HepG2 (cell line): ENCODE data around the gene TRANK1. TPM values are rescaled to one million over a fixed set of nuclear protein-coding genes. Genes with fewer than 3 reads are reported as not detected.

ENCODE experiments used
- ARID2 ChIP-seq: sonication (generic); formaldehyde crosslinking; IDR thresholded peaks from 2 replicates; pipeline ENCODE4 v1.8.1; 2022; ENCODE audit warnings: mild to moderate bottlenecking, missing genetic modification reagents, borderline replicate concordance
- CHD2 ChIP-seq: IDR thresholded peaks from 2 replicates; pipeline ENCODE4 v1.6.1; 2011; ENCODE audit warnings: low read depth, low read length, improper control_type of control experiment
- KMT2B ChIP-seq: IDR thresholded peaks from 2 replicates; pipeline ENCODE4 v1.6.1; 2016; ENCODE audit warnings: missing genetic modification reagents, missing compliant biosample characterization
- MEF2D ChIP-seq: sonication (generic); formaldehyde crosslinking; IDR thresholded peaks from 2 replicates; pipeline ENCODE4 v1.5.1; 2020; ENCODE audit warnings: mild to moderate bottlenecking, missing genetic modification reagents
- MYC ChIP-seq: sonication (generic); formaldehyde crosslinking; IDR thresholded peaks from 2 replicates; pipeline ENCODE4 v1.9.0; 2021; ENCODE audit warnings: missing genetic modification reagents, borderline replicate concordance
- NFKB2 ChIP-seq: sonication (generic); formaldehyde crosslinking; IDR thresholded peaks from 2 replicates; pipeline ENCODE4 v1.4.0; 2020; ENCODE audit warnings: missing genetic modification reagents, borderline replicate concordance
- NKX3-1 ChIP-seq: sonication (generic); formaldehyde crosslinking; IDR thresholded peaks from 2 replicates; pipeline ENCODE4 v1.5.0; 2020; ENCODE audit warnings: missing genetic modification reagents
- PCBP1 ChIP-seq: fragments of 200-400 bp; formaldehyde crosslinking; IDR thresholded peaks from 2 replicates; pipeline ENCODE4 v1.6.1; 2017; ENCODE audit warnings: mild to moderate bottlenecking, low read depth, low read length, borderline replicate concordance
- SCMH1 ChIP-seq: sonication (generic); formaldehyde crosslinking; IDR thresholded peaks from 2 replicates; pipeline ENCODE4 v1.9.0; 2021; ENCODE audit warnings: missing genetic modification reagents, mild to moderate bottlenecking, borderline replicate concordance
- SRF ChIP-seq: IDR thresholded peaks from 2 replicates; pipeline ENCODE4 v1.6.1; 2011; ENCODE audit warnings: mild to moderate bottlenecking, low read depth, low read length, moderate library complexity
- XBP1 ChIP-seq: sonication (generic); formaldehyde crosslinking; IDR thresholded peaks from 2 replicates; pipeline ENCODE4 v1.5.0; 2020; ENCODE audit warnings: missing genetic modification reagents
- ZNF251 ChIP-seq: sonication (generic); formaldehyde crosslinking; IDR thresholded peaks from 2 replicates; pipeline ENCODE4 v1.9.0; 2021; ENCODE audit warnings: mild to moderate bottlenecking, missing genetic modification reagents
- ZNF460 ChIP-seq: sonication (generic); formaldehyde crosslinking; IDR thresholded peaks from 2 replicates; pipeline ENCODE4 v1.5.1; 2020; ENCODE audit warnings: missing genetic modification reagents, mild to moderate bottlenecking, borderline replicate concordance
- ZNF567 ChIP-seq: sonication (generic); formaldehyde crosslinking; IDR thresholded peaks from 2 replicates; pipeline ENCODE4 v1.8.1; 2023; ENCODE audit warnings: mild to moderate bottlenecking, missing genetic modification reagents, borderline replicate concordance
- ZSCAN22 ChIP-seq: sonication (generic); formaldehyde crosslinking; IDR thresholded peaks from 2 replicates; pipeline ENCODE4 v1.4.0; 2020; ENCODE audit warnings: mild to moderate bottlenecking, missing genetic modification reagents
- polyA plus RNA-seq, 8 experiments: library from polyadenylated mRNA; depleted of rRNA in 3 of 8; stranded (reverse) in 7 of 8; unstranded in 1 of 8; fragments of >200 nt; fragmentation: Illumina TruSeq in 4 of 8; extraction: Trizol in 4 of 8; gene quantifications; 2 replicates each; pipeline versions ENCODE4 v1.2.1 to v1.2.3, GENCODE V29; 2011 to 2016; ENCODE audit warnings: low read depth in 4 of 8, missing spikeins in 1 of 8, mixed read lengths in 1 of 8; ENCODE audit not compliant: insufficient read depth in 1 of 8
- total RNA-seq, 5 experiments: library from RNA; depleted of rRNA; stranded (reverse); fragments of >200 nt; fragmentation: Illumina TruSeq; extraction: Trizol; gene quantifications; 2 replicates each; pipeline ENCODE4 v1.2.3, GENCODE V29; 2016; ENCODE audit warnings: low read depth in 1 of 5
- TF ChIP-seq, protein P1 (sequence below): IDR thresholded peaks from 2 replicates; pipeline ENCODE4 v1.6.1; 2016
- TF ChIP-seq, protein P2 (sequence below): sonication (generic); formaldehyde crosslinking; IDR thresholded peaks from 2 replicates; pipeline ENCODE4 v1.8.0; 2022; ENCODE audit warnings: low read depth, missing genetic modification reagents
- TF ChIP-seq, protein P3 (sequence below): sonication (generic); formaldehyde crosslinking; conservative IDR thresholded peaks from 2 replicates; pipeline ENCODE4 v1.8.0; 2022; ENCODE audit warnings: low read depth, missing genetic modification reagents
- TF ChIP-seq, protein P4 (sequence below): conservative IDR thresholded peaks from 2 replicates; pipeline ENCODE4 v1.6.1; 2018; ENCODE audit warnings: missing genetic modification reagents
- TF ChIP-seq, protein P5 (sequence below): sonication (generic); formaldehyde crosslinking; IDR thresholded peaks from 2 replicates; pipeline ENCODE4 v1.5.0; 2020; ENCODE audit warnings: mild to moderate bottlenecking, low read depth, missing genetic modification reagents, borderline replicate concordance

The TRANK1 gene
- total and polyA plus RNA-seq, 2 of the 13 experiments (the other 11 are each of a cell fraction or from before 2014, with no cell fraction given): 0.13 to 0.32 TPM

DNA sequence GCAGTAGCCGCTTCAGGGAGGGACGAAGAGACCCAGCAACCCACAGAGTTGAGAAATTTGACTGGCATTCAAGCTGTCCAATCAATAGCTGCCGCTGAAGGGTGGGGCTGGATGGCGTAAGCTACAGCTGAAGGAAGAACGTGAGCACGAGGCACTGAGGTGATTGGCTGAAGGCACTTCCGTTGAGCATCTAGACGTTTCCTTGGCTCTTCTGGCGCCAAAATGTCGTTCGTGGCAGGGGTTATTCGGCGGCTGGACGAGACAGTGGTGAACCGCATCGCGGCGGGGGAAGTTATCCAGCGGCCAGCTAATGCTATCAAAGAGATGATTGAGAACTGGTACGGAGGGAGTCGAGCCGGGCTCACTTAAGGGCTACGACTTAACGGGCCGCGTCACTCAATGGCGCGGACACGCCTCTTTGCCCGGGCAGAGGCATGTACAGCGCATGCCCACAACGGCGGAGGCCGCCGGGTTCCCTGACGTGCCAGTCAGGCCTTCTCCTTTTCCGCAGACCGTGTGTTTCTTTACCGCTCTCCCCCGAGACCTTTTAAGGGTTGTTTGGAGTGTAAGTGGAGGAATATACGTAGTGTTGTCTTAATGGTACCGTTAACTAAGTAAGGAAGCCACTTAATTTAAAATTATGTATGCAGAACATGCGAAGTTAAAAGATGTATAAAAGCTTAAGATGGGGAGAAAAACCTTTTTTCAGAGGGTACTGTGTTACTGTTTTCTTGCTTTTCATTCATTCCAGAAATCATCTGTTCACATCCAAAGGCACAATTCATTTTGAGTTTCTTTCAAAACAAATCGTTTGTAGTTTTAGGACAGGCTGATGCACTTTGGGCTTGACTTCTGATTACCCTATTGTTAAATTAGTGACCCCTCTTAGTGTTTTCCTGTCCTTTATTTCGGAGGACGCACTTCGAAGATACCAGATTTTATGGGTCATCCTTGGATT lies 48.8 kb upstream of the TRANK1 start, which contains the start of gene MLH1 (continued):
- TF ChIP-seq SCMH1 (CRISPR knock-in tag): no peak
- TF ChIP-seq NFKB2 (CRISPR knock-in tag): no peak; the same call in 1 of the 2 replicates
- TF ChIP-seq ZNF251 (CRISPR knock-in tag): no peak
- peak; percentile 37; the same call in 1 of the 2 replicates for TF ChIP-seq CHD2
- peak; percentile 63; the same call in 1 of the 2 replicates for TF ChIP-seq MYC (CRISPR knock-in tag)
- TF ChIP-seq ZNF567 (CRISPR knock-in tag): 0 out of 2 replicates have a peak, but pooled peaks have one; percentile 59
- TF ChIP-seq ARID2: no peak; the same call in 1 of the 2 replicates
- TF ChIP-seq, protein P1, sequence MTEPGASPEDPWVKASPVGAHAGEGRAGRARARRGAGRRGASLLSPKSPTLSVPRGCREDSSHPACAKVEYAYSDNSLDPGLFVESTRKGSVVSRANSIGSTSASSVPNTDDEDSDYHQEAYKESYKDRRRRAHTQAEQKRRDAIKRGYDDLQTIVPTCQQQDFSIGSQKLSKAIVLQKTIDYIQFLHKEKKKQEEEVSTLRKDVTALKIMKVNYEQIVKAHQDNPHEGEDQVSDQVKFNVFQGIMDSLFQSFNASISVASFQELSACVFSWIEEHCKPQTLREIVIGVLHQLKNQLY: no peak
- no peak for TF ChIP-seq ZSCAN22 (CRISPR knock-in tag)
- TF ChIP-seq MEF2D (CRISPR knock-in tag): peak; percentile 12; the same call in 1 of the 2 replicates
- TF ChIP-seq ZNF460 (CRISPR knock-in tag): no peak
- peak; percentile 58; the same call in 1 of the 2 replicates for TF ChIP-seq XBP1 (CRISPR knock-in tag)
- TF ChIP-seq, protein P2, sequence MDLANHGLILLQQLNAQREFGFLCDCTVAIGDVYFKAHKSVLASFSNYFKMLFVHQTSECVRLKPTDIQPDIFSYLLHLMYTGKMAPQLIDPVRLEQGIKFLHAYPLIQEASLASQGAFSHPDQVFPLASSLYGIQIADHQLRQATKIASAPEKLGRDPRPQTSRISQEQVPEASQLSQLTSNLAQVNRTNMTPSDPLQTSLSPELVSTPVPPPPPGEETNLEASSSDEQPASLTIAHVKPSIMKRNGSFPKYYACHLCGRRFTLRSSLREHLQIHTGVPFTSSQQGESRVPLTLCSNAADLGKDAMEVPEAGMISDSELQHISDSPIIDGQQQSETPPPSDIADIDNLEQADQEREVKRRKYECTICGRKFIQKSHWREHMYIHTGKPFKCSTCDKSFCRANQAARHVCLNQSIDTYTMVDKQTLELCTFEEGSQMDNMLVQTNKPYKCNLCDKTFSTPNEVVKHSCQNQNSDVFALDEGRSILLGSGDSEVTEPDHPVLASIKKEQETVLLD (CRISPR knock-in tag): 0 out of 2 replicates have a peak, but pooled peaks have one; percentile 57
- TF ChIP-seq, protein P3, sequence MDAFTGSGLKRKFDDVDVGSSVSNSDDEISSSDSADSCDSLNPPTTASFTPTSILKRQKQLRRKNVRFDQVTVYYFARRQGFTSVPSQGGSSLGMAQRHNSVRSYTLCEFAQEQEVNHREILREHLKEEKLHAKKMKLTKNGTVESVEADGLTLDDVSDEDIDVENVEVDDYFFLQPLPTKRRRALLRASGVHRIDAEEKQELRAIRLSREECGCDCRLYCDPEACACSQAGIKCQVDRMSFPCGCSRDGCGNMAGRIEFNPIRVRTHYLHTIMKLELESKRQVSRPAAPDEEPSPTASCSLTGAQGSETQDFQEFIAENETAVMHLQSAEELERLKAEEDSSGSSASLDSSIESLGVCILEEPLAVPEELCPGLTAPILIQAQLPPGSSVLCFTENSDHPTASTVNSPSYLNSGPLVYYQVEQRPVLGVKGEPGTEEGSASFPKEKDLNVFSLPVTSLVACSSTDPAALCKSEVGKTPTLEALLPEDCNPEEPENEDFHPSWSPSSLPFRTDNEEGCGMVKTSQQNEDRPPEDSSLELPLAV (CRISPR knock-in tag): no peak
- TF ChIP-seq, protein P4, sequence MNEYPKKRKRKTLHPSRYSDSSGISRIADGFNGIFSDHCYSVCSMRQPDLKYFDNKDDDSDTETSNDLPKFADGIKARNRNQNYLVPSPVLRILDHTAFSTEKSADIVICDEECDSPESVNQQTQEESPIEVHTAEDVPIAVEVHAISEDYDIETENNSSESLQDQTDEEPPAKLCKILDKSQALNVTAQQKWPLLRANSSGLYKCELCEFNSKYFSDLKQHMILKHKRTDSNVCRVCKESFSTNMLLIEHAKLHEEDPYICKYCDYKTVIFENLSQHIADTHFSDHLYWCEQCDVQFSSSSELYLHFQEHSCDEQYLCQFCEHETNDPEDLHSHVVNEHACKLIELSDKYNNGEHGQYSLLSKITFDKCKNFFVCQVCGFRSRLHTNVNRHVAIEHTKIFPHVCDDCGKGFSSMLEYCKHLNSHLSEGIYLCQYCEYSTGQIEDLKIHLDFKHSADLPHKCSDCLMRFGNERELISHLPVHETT (CRISPR knock-in tag): no peak
- no peak for TF ChIP-seq PCBP1
- 0 out of 2 replicates have a peak, but pooled peaks have one; percentile 3 for TF ChIP-seq SRF
- TF ChIP-seq, protein P5, sequence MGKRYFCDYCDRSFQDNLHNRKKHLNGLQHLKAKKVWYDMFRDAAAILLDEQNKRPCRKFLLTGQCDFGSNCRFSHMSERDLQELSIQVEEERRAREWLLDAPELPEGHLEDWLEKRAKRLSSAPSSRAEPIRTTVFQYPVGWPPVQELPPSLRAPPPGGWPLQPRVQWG (CRISPR knock-in tag): no peak
- peak; percentile 51; the same call in 1 of the 2 replicates for TF ChIP-seq NKX3-1 (CRISPR knock-in tag)
- peak; percentile 79 for TF ChIP-seq KMT2B
